ENCODE measurements around the gene CDHR1. TPM values are rescaled to one million over a fixed set of nuclear protein-coding genes. Genes with fewer than 3 reads are reported as not detected.

The CDHR1 gene
- total and polyA plus RNA-seq, 8 donors: 0.03 to 0.77 (median 0.49) TPM; not detected in 1

DNA sequence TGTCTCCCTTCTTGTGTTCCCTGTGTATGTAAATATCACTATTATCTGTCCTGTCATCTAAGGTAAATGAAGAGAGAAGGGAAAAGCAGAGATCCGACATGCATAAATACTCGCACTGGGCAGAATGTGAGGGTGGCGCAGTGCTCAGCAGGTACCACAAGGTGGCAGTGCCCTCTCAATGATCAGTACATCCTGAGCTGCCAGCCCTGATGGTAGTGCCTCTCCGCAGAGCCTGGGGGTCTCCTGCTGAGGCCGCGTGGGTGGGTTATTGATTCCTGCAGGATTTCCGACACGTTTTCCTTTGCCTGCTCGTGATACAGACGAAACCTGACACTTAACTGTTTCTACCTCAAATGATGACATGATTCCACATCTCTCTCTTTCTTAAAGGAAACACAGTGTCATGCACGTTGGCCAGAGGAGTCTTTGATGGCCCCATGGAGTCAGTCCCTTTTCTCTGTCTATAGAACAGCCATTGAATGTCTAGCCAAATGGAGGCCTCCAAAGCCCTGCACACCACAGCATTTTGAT is 70.3 kb downstream of the CDHR1 start:
- intact Hi-C loops (cut with DNase I): loop anchor here in 2 of 3 donors (5.0 kb wide), 1 partner anchor 278 kb away; no protein-coding TSS in a partner anchor
- TF ChIP-seq, protein P1, sequence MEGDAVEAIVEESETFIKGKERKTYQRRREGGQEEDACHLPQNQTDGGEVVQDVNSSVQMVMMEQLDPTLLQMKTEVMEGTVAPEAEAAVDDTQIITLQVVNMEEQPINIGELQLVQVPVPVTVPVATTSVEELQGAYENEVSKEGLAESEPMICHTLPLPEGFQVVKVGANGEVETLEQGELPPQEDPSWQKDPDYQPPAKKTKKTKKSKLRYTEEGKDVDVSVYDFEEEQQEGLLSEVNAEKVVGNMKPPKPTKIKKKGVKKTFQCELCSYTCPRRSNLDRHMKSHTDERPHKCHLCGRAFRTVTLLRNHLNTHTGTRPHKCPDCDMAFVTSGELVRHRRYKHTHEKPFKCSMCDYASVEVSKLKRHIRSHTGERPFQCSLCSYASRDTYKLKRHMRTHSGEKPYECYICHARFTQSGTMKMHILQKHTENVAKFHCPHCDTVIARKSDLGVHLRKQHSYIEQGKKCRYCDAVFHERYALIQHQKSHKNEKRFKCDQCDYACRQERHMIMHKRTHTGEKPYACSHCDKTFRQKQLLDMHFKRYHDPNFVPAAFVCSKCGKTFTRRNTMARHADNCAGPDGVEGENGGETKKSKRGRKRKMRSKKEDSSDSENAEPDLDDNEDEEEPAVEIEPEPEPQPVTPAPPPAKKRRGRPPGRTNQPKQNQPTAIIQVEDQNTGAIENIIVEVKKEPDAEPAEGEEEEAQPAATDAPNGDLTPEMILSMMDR (IDR thresholded peaks at IDR 0.05): peak; percentile 78 to 95 (median 86)
- 2% methylated on average over 11 of the region's 11 CpGs for WGBS, 2 donors
- no peaks in the 10 kb centered on the region for H3K9me3 ChIP-seq
- ATAC-seq: peak; percentile 83 to 99 (median 97)
- no peaks in the 10 kb centered on the region for H3K36me3 ChIP-seq
- peak; percentile 30 to 78 (median 66) for DNase-seq
- no peak overlapping the region for H3K4me3 ChIP-seq
- no peak for FAIRE-seq
- H3K27ac ChIP-seq: no peak overlapping the region
- no peaks in the 10 kb centered on the region for H3K4me1 ChIP-seq
- no peaks in the 10 kb centered on the region for H3K27me3 ChIP-seq

DNA sequence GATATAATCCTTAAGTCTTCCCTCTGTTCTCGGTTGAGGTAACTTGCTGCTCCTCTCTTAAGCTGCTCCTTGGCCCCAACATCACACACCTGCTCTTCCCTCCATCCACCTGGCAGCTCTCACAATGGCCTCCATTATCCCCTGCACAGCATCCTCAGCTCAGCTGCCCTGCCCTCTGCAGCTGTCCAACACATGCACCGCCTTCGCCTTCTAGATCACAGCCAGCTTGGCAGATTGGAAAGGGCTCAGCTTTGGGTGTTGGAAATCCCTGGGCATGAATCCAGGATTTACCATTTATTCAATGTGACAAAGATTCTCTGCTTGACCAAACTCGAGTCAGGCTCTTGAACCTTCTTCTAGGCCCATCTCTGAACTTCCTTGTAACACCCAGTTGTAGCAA is 71.1 kb downstream of the CDHR1 start:
- TF ChIP-seq, protein P1 (IDR thresholded peaks at IDR 0.05): no peak
- FAIRE-seq (no peak), ATAC-seq (peak in 1 of 4 donors; percentile 20), DNase-seq (no peak)
- Histone ChIP-seq H3K4me1 (no peaks in the 10 kb centered on the region), H3K36me3 (no peaks in the 10 kb centered on the region), H3K27me3 (no peaks in the 10 kb centered on the region), H3K27ac (no peak overlapping the region), H3K4me3 (no peak overlapping the region), H3K9me3 (no peaks in the 10 kb centered on the region)
- WGBS, 2 donors: 68 to 70% methylated on average over 4 of the region's 4 CpGs
- intact Hi-C loops (cut with DNase I): no loop called here

DNA sequence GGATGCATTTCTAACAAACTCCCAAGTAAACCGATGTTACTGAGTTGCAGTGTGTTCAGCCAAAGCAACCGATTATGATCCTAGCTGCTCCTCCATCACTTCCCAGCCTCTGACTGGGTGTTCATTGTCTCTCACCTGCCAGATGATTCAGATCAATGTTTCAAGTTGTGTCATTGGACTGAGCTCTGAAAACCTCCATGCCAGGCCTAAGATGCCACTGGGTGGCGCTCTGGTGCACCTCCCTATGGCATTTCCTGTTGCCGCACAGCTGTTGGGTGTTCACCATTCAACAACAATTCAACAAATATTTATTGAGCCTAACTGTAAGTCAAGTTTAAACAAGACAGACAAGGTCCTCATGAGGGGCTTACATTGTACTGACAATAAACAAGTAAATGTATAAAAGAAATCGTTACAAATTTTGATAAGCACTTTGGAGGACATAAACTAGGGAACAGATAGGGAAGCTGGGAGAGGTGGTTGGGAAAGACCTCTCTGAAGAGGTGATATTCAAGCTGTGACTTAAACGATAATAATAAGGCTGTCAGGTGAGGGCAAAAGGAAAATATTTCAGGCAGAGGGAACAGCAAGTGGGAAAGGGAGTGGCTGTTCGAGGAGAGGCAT is 73.3 kb downstream of the CDHR1 start:
- intact Hi-C loops (cut with DNase I): no loop called here
- 41 to 45% methylated on average over 7 of the region's 7 CpGs for WGBS, 2 donors
- no peak for FAIRE-seq

DNA sequence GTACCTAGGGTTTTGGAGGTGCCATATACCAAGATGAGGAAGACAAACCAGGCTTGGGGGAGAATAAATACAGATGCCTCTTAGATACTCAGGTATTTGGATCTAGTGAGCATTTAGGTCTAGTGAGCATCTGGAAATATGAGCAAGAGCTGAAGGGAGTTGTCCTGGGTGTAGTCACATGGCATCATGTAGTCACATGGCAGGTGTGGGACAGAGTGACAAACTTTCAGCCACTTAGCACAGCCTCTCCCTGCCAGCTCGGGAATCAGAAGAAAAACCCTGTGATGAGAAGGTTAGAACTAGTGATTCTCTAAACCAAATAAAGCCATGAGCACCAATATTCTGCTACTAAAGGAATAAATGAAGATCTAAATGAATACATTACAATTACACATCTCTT is 74.8 kb downstream of the CDHR1 start:
- Histone ChIP-seq H3K27me3 (no peaks in the 10 kb centered on the region), H3K4me1 (peaks cover 0 to 6% (median 0%) of the 10 kb centered on the region in 3 donors), H3K9me3 (no peaks in the 10 kb centered on the region), H3K36me3 (no peaks in the 10 kb centered on the region), H3K27ac (no peak overlapping the region), H3K4me3 (no peak overlapping the region)
- no peak for FAIRE-seq
- no peak for ATAC-seq
- 76 to 79% methylated on average over 1 of the region's 1 CpG for WGBS, 2 donors
- DNase-seq: no peak
- intact Hi-C loops (cut with DNase I): no loop called here
- TF ChIP-seq, protein P1 (IDR thresholded peaks at IDR 0.05): no peak

More for the DNA sequence above, 73.3 kb downstream of the CDHR1 start:
- peak in 1 of 6 donors; percentile 33 for DNase-seq
- ATAC-seq: peak in 3 of 4 donors; percentile 48 to 57 (median 50)
- H3K27ac ChIP-seq: no peak overlapping the region
- H3K36me3 ChIP-seq: no peaks in the 10 kb centered on the region
- H3K4me1 ChIP-seq: peaks cover 0 to 6% (median 0%) of the 10 kb centered on the region in 3 donors
- H3K9me3 ChIP-seq: no peaks in the 10 kb centered on the region
- H3K4me3 ChIP-seq: no peak overlapping the region
- TF ChIP-seq, protein P1 (IDR thresholded peaks at IDR 0.05): peak in 2 of 4 donors; percentile 9 to 10
- H3K27me3 ChIP-seq: no peaks in the 10 kb centered on the region

Other genes starting within 250 kb of the CDHR1 start
- gene GHITM, start 55.0 kb upstream of the CDHR1 start, total RNA-seq: 10 to 100 TPM; 31.5 to 57.8 (median 49.5) TPM
- 10 to 100 TPM; 31.1 to 68.5 TPM for gene GHITM, start 55.0 kb upstream of the CDHR1 start, polyA plus RNA-seq
- under 1 TPM in 1 of 6 donors, not detected in 5; 0.32 TPM for gene GPR15LG, start 20.7 kb upstream of the CDHR1 start, total RNA-seq
- under 1 TPM; 0.09 to 0.23 TPM for gene GPR15LG, start 20.7 kb upstream of the CDHR1 start, polyA plus RNA-seq
- not detected for gene LRIT2, start 31.0 kb downstream of the CDHR1 start, total RNA-seq
- gene LRIT2, start 31.0 kb downstream of the CDHR1 start, polyA plus RNA-seq: not detected
- gene LRIT1, start 47.0 kb downstream of the CDHR1 start, total RNA-seq: not detected
- gene LRIT1, start 47.0 kb downstream of the CDHR1 start, polyA plus RNA-seq: not detected
- gene RGR, start 50.5 kb downstream of the CDHR1 start, total RNA-seq: not detected
- not detected for gene RGR, start 50.5 kb downstream of the CDHR1 start, polyA plus RNA-seq
- 10 to 100 TPM; 17.5 to 25.6 (median 22.5) TPM for gene CCSER2, start 134.1 kb downstream of the CDHR1 start, total RNA-seq
- gene CCSER2, start 134.1 kb downstream of the CDHR1 start, polyA plus RNA-seq: 1 to 10 TPM; 3.5 to 6.0 TPM

All from pancreas (tissue), 10 donors.